Transverse colon (tissue), 4 donors: ENCODE measurements around the gene NBR1. TPM values are rescaled to one million over a fixed set of nuclear protein-coding genes. Genes with fewer than 3 reads are reported as not detected.
"Not testable (repeated sequence)": the region's sequence is repeated elsewhere in the genome, so short reads cannot be mapped to it uniquely, and the experiment has no call there.

Experiments
- DNase-seq: peaks from one replicate; pipeline ENCODE4 v3.0.0-alpha.2; 2019
- H3K27ac ChIP-seq, 4 donors: fragments of 200-600 bp; sonication (generic); 2 replicates each; pipeline ENCODE4 v1.5.1; 2016 to 2018; ENCODE audit warnings: inconsistent platforms in 4 of 4
- H3K27me3 ChIP-seq: fragments of 200-600 bp; sonication (generic); 2 replicates; pipeline ENCODE4 v1.5.1; 2017; ENCODE audit warnings: inconsistent platforms
- H3K36me3 ChIP-seq, 4 donors: fragments of 200-600 bp; sonication (generic); 2 replicates each; pipeline ENCODE4 v1.5.1; 2017 to 2019; ENCODE audit warnings: inconsistent platforms in 4 of 4
- H3K4me1 ChIP-seq, 4 donors: fragments of 200-600 bp; sonication (generic); 2 replicates each; pipeline ENCODE4 v1.5.1; 2017 to 2020; ENCODE audit warnings: inconsistent platforms in 4 of 4
- H3K4me3 ChIP-seq, 4 donors: fragments of 200-600 bp; sonication (generic); 1 replicate in 1 of 4; 2 replicates in 3 of 4; pipeline versions ENCODE4 v1.5.1 to v1.6.1; 2017 to 2019; ENCODE audit warnings: inconsistent platforms in 4 of 4
- H3K9me3 ChIP-seq, 2 donors: fragments of 200-600 bp; sonication (generic); 2 replicates each; pipeline ENCODE4 v1.5.1; 2017 to 2019; ENCODE audit warnings: inconsistent platforms in 2 of 2
- CTCF ChIP-seq, 5 experiments: fragments of 200-600 bp in 3 of 5; fragments of 450-650 bp in 2 of 5; sonication (generic) in 3 of 5; IDR thresholded peaks; 1 replicate in 2 of 5; 2 replicates in 3 of 5; pipeline ENCODE4 v1.5.1; 2016 to 2017; ENCODE audit warnings: antibody characterized with exemption in 5 of 5, inconsistent platforms in 3 of 5, mild to moderate bottlenecking in 2 of 5, moderate library complexity in 1 of 5
- EP300 ChIP-seq: sonication (generic); formaldehyde crosslinking; IDR thresholded peaks from one replicate; pipeline ENCODE4 v1.6.1; 2017; ENCODE audit warnings: antibody characterized with exemption, low read depth
- POLR2A ChIP-seq: fragments of 450-650 bp; IDR thresholded peaks from one replicate; pipeline ENCODE4 v1.6.1; 2016; ENCODE audit warnings: antibody characterized with exemption, mild to moderate bottlenecking, moderate library complexity
- POLR2AphosphoS5 ChIP-seq, 3 donors: sonication (generic); formaldehyde crosslinking; IDR thresholded peaks; one replicate each; pipeline ENCODE4 v1.6.1; 2016; ENCODE audit warnings: antibody characterized with exemption in 3 of 3
- WGBS, 2 donors: methylation state at CpG; one replicate each; pipeline ENCODE4 v1.1.5; 2018; ENCODE audit warnings: low coverage in 1 of 2; 5-methylcytosine and 5-hydroxymethylcytosine counted together
- in situ Hi-C, 4 donors: fragments of 200-750 bp; cut with MboI; loops; one replicate each; pipeline versions ENCODE4 v1.15.0 to v1.15.1; 2017; ENCODE audit warnings: low sequenced_read_pairs in 3 of 4, low pct_ligation_motif_present in 1 of 4, low pct_unique_long_range_greater_than_20kb in 1 of 4
- intact Hi-C: fragments of 100-400 bp; cut with DNase I; formaldehyde crosslinking; loops from one replicate; pipeline ENCODE4 v1.15.1; 2023; ENCODE audit warnings: low total_unique reads
- total RNA-seq, 4 donors: library from RNA; depleted of rRNA; stranded (reverse); fragments of >200 nt; gene quantifications; one replicate each; pipeline ENCODE4 v1.1.0, GENCODE V29; 2016

The NBR1 gene
- total RNA-seq, 4 donors from 2014 or later, result 62.5 to 156 (median 99.3) TPM

GRCh38 chr17:43134774-43135453, 36.1 kb upstream of the NBR1 start:
- 96% methylated on average over 25 of the region's 25 CpGs; no CpG with 5 or more reads in 1 of the 2 donors for WGBS, 2 donors
- H3K27me3 ChIP-seq, result no peaks in the 10 kb centered on the region
- no peaks in the 10 kb centered on the region for H3K4me1 ChIP-seq
- H3K4me3 ChIP-seq, result no peak overlapping the region
- H3K27ac ChIP-seq, result no peak overlapping the region
- TF ChIP-seq POLR2A (no peak), POLR2AphosphoS5 (IDR thresholded peaks at IDR 0.05) (no peak), EP300 (no peak)
- DNase-seq, result no peak
- intact Hi-C loops, result no loop called here
- no peaks in the 10 kb centered on the region for H3K9me3 ChIP-seq
- H3K36me3 ChIP-seq, result peaks cover 0 to 12% (median 3%) of the 10 kb centered on the region in 4 donors
- in situ Hi-C loops, result no loop called here

- no peak overlapping the region for H3K27ac ChIP-seq
- no peaks in the 10 kb centered on the region for H3K4me1 ChIP-seq
- intact Hi-C loops, result no loop called here
- no peak for TF ChIP-seq POLR2A
- no peak for TF ChIP-seq POLR2AphosphoS5 (IDR thresholded peaks at IDR 0.05)
- TF ChIP-seq EP300, result no peak
- no peak for TF ChIP-seq CTCF (IDR thresholded peaks at IDR 0.05)
- H3K4me3 ChIP-seq, result no peak overlapping the region
- DNase-seq, result no peak
- no peaks in the 10 kb centered on the region for H3K27me3 ChIP-seq
- peaks cover 0 to 12% (median 3%) of the 10 kb centered on the region in 4 donors for H3K36me3 ChIP-seq
- no peaks in the 10 kb centered on the region for H3K9me3 ChIP-seq
- 91 to 97% methylated on average over 15 to 19 of the region's 19 CpGs for WGBS, 2 donors
- in situ Hi-C loops, result no loop called here
Observed at GRCh38 chr17:43135454-43135819, 35.6 kb upstream of the NBR1 start.

- H3K4me1 ChIP-seq, H3K27me3 ChIP-seq, intact Hi-C loops, in situ Hi-C loops, H3K9me3 ChIP-seq, H3K27ac ChIP-seq, H3K36me3 ChIP-seq, DNase-seq, H3K4me3 ChIP-seq: not testable (repeated sequence)
- WGBS, 2 donors, result 73 to 79% methylated on average over 3 of the region's 3 CpGs
Observed at GRCh38 chr17:43136574-43136973, 34.4 kb upstream of the NBR1 start.

GRCh38 chr17:43138531-43138930, 32.5 kb upstream of the NBR1 start:
- WGBS, 2 donors, result 83 to 86% methylated on average over 2 to 4 of the region's 4 CpGs

GRCh38 chr17:43140396-43141332, 30.4 kb upstream of the NBR1 start:
- WGBS, 2 donors, result 81 to 82% methylated on average over 8 to 11 of the region's 11 CpGs
- TF ChIP-seq POLR2A (no peak), EP300 (no peak), CTCF (IDR thresholded peaks at IDR 0.05) (no peak), POLR2AphosphoS5 (IDR thresholded peaks at IDR 0.05) (no peak)
- in situ Hi-C loops (no loop called here), intact Hi-C loops (no loop called here)
- DNase-seq, result no peak
- no peak overlapping the region for H3K4me3 ChIP-seq
- no peaks in the 10 kb centered on the region for H3K9me3 ChIP-seq
- H3K4me1 ChIP-seq, result no peaks in the 10 kb centered on the region
- H3K27ac ChIP-seq, result no peak overlapping the region
- H3K27me3 ChIP-seq, result no peaks in the 10 kb centered on the region
- H3K36me3 ChIP-seq, result no peaks in the 10 kb centered on the region

More at GRCh38 chr17:43138531-43138930, 32.5 kb upstream of the NBR1 start:
- H3K27ac ChIP-seq, H3K36me3 ChIP-seq, intact Hi-C loops, in situ Hi-C loops, H3K9me3 ChIP-seq, DNase-seq, H3K4me3 ChIP-seq, H3K4me1 ChIP-seq, H3K27me3 ChIP-seq: not testable (repeated sequence)
